ENCODE data around the gene ARHGAP35. TPM values are rescaled to one million over a fixed set of nuclear protein-coding genes. Genes with fewer than 3 reads are reported as not detected.
A peak's percentile ranks its signal among the peaks of the same experiment; 100 is the strongest.
"Not testable (repeated sequence)": the region's sequence is repeated elsewhere in the genome, so short reads cannot be mapped to it uniquely, and the experiment has no call there.

ARHGAP35 gene
- total and polyA plus RNA-seq, 2 donors, result 8.8 to 9.0 TPM

DNA sequence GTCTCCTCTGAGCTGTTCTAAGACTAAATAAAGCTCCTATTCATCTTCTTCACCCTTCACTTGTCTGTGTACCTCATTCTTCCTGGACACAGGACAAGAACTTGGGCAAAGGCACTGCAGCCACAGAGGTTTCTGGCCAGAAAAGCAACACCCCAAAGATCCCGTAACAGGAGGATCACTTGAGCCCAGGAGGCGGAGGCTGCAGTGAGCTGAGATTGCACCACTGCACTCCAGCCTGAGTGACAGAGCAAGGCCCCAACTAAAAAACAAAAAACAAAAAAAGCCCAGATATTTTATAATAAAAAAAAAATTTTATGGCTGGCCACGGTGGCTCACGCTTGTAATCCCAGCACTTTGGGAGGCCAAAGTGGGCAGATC lies 38.4 kb upstream of the ARHGAP35 start:
- Histone ChIP-seq H3K4me1 (ENCODE audit: control insufficient read depth in 2 of 2, insufficient read depth in 2 of 2, low read length in 2 of 2) (peaks cover 30 to 61% of the 10 kb centered on the region in 2 donors), H3K9me3 (ENCODE audit: control insufficient read depth in 2 of 2, insufficient read depth in 1 of 2, low read length in 1 of 2) (peaks cover 0 to 14% of the 10 kb centered on the region in 2 donors), H3K27ac (ENCODE audit: low read depth in 1 of 2, low read length in 1 of 2) (peak overlapping the region; percentile 98 to 100)
- not testable (repeated sequence) for DNase-seq (ENCODE audit: low read depth in 6 of 9, low spot score in 9 of 9); H3K27me3 ChIP-seq (ENCODE audit: control insufficient read depth in 2 of 2, insufficient read depth in 1 of 2, low read length in 1 of 2); H3K36me3 ChIP-seq (ENCODE audit: control insufficient read depth in 2 of 2, insufficient read depth in 2 of 2, low read length in 1 of 2); H3K4me3 ChIP-seq (ENCODE audit: low read length in 2 of 2)
- 94% methylated on average over 4 of the region's 4 CpGs for WGBS

- Histone ChIP-seq H3K27ac (ENCODE audit: low read depth in 1 of 2, low read length in 1 of 2) (peak overlapping the region in 1 of 2 donors; percentile 69), H3K27me3 (ENCODE audit: control insufficient read depth in 2 of 2, insufficient read depth in 1 of 2, low read length in 1 of 2) (no peaks in the 10 kb centered on the region), H3K9me3 (ENCODE audit: control insufficient read depth in 2 of 2, insufficient read depth in 1 of 2, low read length in 1 of 2) (peaks cover 0 to 15% of the 10 kb centered on the region in 2 donors), H3K36me3 (ENCODE audit: control insufficient read depth in 2 of 2, insufficient read depth in 2 of 2, low read length in 1 of 2) (no peaks in the 10 kb centered on the region), H3K4me3 (ENCODE audit: low read length in 2 of 2) (no peak overlapping the region), H3K4me1 (ENCODE audit: control insufficient read depth in 2 of 2, insufficient read depth in 2 of 2, low read length in 2 of 2) (peaks cover 30 to 62% of the 10 kb centered on the region in 2 donors)
- WGBS, result 94% methylated on average over 6 of the region's 6 CpGs
- DNase-seq (ENCODE audit: low read depth in 6 of 9, low spot score in 9 of 9), result no peak
Observed at GRCh38 chr19:46823049-46823448, 37.7 kb upstream of the ARHGAP35 start.

- H3K4me1 ChIP-seq (ENCODE audit: control insufficient read depth in 2 of 2, insufficient read depth in 2 of 2, low read length in 2 of 2), result peaks cover 27 to 67% of the 10 kb centered on the region in 2 donors
- no peaks in the 10 kb centered on the region for H3K27me3 ChIP-seq (ENCODE audit: control insufficient read depth in 2 of 2, insufficient read depth in 1 of 2, low read length in 1 of 2)
- H3K27ac ChIP-seq (ENCODE audit: low read depth in 1 of 2, low read length in 1 of 2), result peak overlapping the region; percentile 40 to 55
- no peak overlapping the region for H3K4me3 ChIP-seq (ENCODE audit: low read length in 2 of 2)
- 87% methylated on average over 21 of the region's 21 CpGs for WGBS
- no peaks in the 10 kb centered on the region for H3K36me3 ChIP-seq (ENCODE audit: control insufficient read depth in 2 of 2, insufficient read depth in 2 of 2, low read length in 1 of 2)
- peak in 1 of 9 donors; percentile 41 for DNase-seq (ENCODE audit: low read depth in 6 of 9, low spot score in 9 of 9)
- H3K9me3 ChIP-seq (ENCODE audit: control insufficient read depth in 2 of 2, insufficient read depth in 1 of 2, low read length in 1 of 2), result peaks cover 0 to 11% of the 10 kb centered on the region in 2 donors
Observed at GRCh38 chr19:46824890-46825730, 35.7 kb upstream of the ARHGAP35 start.

- Histone ChIP-seq H3K9me3 (ENCODE audit: control insufficient read depth in 2 of 2, insufficient read depth in 1 of 2, low read length in 1 of 2) (peaks cover 0 to 11% of the 10 kb centered on the region in 2 donors), H3K36me3 (ENCODE audit: control insufficient read depth in 2 of 2, insufficient read depth in 2 of 2, low read length in 1 of 2) (no peaks in the 10 kb centered on the region), H3K27ac (ENCODE audit: low read depth in 1 of 2, low read length in 1 of 2) (no peak overlapping the region), H3K4me1 (ENCODE audit: control insufficient read depth in 2 of 2, insufficient read depth in 2 of 2, low read length in 2 of 2) (peaks cover 21 to 61% of the 10 kb centered on the region in 2 donors), H3K4me3 (ENCODE audit: low read length in 2 of 2) (no peak overlapping the region), H3K27me3 (ENCODE audit: control insufficient read depth in 2 of 2, insufficient read depth in 1 of 2, low read length in 1 of 2) (no peaks in the 10 kb centered on the region)
- WGBS, result 94% methylated on average over 5 of the region's 5 CpGs
- no peak for DNase-seq (ENCODE audit: low read depth in 6 of 9, low spot score in 9 of 9)
Observed at GRCh38 chr19:46825731-46826055, 35.1 kb upstream of the ARHGAP35 start.

DNA sequence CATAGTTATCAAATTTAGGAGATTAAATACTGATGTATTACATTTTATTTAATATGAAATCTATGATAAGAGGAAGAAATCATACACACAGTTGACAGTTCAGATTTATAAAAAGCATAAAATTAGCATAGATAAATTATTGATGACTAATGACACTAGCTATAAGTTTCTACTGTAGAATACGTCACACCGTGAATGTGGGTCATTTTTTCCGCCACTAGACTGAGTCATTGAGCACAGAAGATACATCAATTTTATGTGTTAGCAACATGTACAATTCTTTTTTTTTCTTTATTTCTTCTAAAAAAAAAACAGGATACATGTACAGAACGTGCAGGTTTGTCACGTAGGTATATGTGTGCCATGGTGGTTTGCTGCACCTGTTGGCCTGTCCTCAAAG lies 32.3 kb upstream of the ARHGAP35 start:
- no peak overlapping the region for H3K4me3 ChIP-seq (ENCODE audit: low read length in 2 of 2)
- peaks cover 4 to 36% of the 10 kb centered on the region in 2 donors for H3K4me1 ChIP-seq (ENCODE audit: control insufficient read depth in 2 of 2, insufficient read depth in 2 of 2, low read length in 2 of 2)
- no peaks in the 10 kb centered on the region for H3K27me3 ChIP-seq (ENCODE audit: control insufficient read depth in 2 of 2, insufficient read depth in 1 of 2, low read length in 1 of 2)
- WGBS, result 68% methylated on average over 5 of the region's 5 CpGs
- H3K36me3 ChIP-seq (ENCODE audit: control insufficient read depth in 2 of 2, insufficient read depth in 2 of 2, low read length in 1 of 2), result no peaks in the 10 kb centered on the region
- peaks cover 0 to 7% of the 10 kb centered on the region in 2 donors for H3K9me3 ChIP-seq (ENCODE audit: control insufficient read depth in 2 of 2, insufficient read depth in 1 of 2, low read length in 1 of 2)
- peak overlapping the region in 1 of 2 donors; percentile 58 for H3K27ac ChIP-seq (ENCODE audit: low read depth in 1 of 2, low read length in 1 of 2)
- DNase-seq (ENCODE audit: low read depth in 6 of 9, low spot score in 9 of 9), result peak in 1 of 9 donors; percentile 40

DNA sequence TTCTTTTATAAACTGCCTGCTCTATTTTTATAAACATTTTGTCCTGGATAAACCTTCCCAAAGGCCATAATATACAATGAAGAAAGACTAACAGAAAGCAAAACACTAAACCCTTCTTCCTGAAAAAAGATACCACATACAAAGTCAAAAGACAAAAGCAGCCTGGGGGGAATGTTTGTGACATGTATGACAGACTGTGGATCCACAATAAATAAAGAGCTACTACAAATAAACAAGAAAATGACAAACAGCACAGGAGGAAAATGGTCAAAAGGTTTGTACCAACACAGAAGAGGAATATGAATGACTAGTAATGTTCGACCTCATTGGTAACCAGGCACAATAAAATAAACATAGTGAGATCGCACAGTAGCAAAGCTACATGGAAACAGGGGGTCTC lies 29.9 kb upstream of the ARHGAP35 start:
- no peak for DNase-seq (ENCODE audit: low read depth in 6 of 9, low spot score in 9 of 9)
- no peak overlapping the region for H3K27ac ChIP-seq (ENCODE audit: low read depth in 1 of 2, low read length in 1 of 2)
- no peak overlapping the region for H3K4me3 ChIP-seq (ENCODE audit: low read length in 2 of 2)
- H3K27me3 ChIP-seq (ENCODE audit: control insufficient read depth in 2 of 2, insufficient read depth in 1 of 2, low read length in 1 of 2), result no peaks in the 10 kb centered on the region
- WGBS, result 97% methylated on average over 2 of the region's 2 CpGs
- H3K9me3 ChIP-seq (ENCODE audit: control insufficient read depth in 2 of 2, insufficient read depth in 1 of 2, low read length in 1 of 2), result peaks cover 0 to 7% of the 10 kb centered on the region in 2 donors
- peaks cover 3% of the 10 kb centered on the region in 2 donors for H3K36me3 ChIP-seq (ENCODE audit: control insufficient read depth in 2 of 2, insufficient read depth in 2 of 2, low read length in 1 of 2)
- peaks cover 0 to 22% of the 10 kb centered on the region in 2 donors for H3K4me1 ChIP-seq (ENCODE audit: control insufficient read depth in 2 of 2, insufficient read depth in 2 of 2, low read length in 2 of 2)

GRCh38 chr19:46834121-46834520 lies 26.7 kb upstream of the ARHGAP35 start:
- H3K27ac ChIP-seq (ENCODE audit: low read depth in 1 of 2, low read length in 1 of 2), result no peak overlapping the region
- H3K27me3 ChIP-seq (ENCODE audit: control insufficient read depth in 2 of 2, insufficient read depth in 1 of 2, low read length in 1 of 2), result no peaks in the 10 kb centered on the region
- H3K36me3 ChIP-seq (ENCODE audit: control insufficient read depth in 2 of 2, insufficient read depth in 2 of 2, low read length in 1 of 2), result peaks cover 15 to 25% of the 10 kb centered on the region in 2 donors
- H3K4me1 ChIP-seq (ENCODE audit: control insufficient read depth in 2 of 2, insufficient read depth in 2 of 2, low read length in 2 of 2), result peaks cover 0 to 8% of the 10 kb centered on the region in 2 donors
- no peak for DNase-seq (ENCODE audit: low read depth in 6 of 9, low spot score in 9 of 9)
- H3K9me3 ChIP-seq (ENCODE audit: control insufficient read depth in 2 of 2, insufficient read depth in 1 of 2, low read length in 1 of 2), result no peaks in the 10 kb centered on the region
- WGBS, result 95% methylated on average over 5 of the region's 5 CpGs
- no peak overlapping the region for H3K4me3 ChIP-seq (ENCODE audit: low read length in 2 of 2)

DNA sequence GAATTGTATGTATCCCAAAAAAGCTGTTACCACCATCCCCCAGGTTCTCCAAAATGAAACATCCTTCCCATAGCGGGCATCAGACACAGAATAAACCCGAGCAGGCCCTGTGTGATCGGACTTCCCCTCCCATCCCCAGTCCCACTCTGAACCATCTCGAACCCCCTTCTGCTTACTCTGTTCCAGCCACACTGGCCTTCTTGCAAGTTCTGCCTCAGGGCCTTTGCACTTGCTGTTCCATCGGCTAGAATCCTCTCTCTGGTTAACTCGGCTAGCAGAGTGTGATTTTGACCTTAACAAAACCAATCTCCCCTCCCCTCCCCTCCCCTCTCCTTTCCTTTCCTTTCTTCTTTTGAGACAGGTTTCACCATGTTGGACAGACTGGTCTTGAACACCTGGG lies 25.8 kb upstream of the ARHGAP35 start:
- Histone ChIP-seq H3K36me3 (ENCODE audit: control insufficient read depth in 2 of 2, insufficient read depth in 2 of 2, low read length in 1 of 2) (peaks cover 24 to 29% of the 10 kb centered on the region in 2 donors), H3K27ac (ENCODE audit: low read depth in 1 of 2, low read length in 1 of 2) (no peak overlapping the region), H3K27me3 (ENCODE audit: control insufficient read depth in 2 of 2, insufficient read depth in 1 of 2, low read length in 1 of 2) (no peaks in the 10 kb centered on the region), H3K9me3 (ENCODE audit: control insufficient read depth in 2 of 2, insufficient read depth in 1 of 2, low read length in 1 of 2) (no peaks in the 10 kb centered on the region), H3K4me3 (ENCODE audit: low read length in 2 of 2) (no peak overlapping the region), H3K4me1 (ENCODE audit: control insufficient read depth in 2 of 2, insufficient read depth in 2 of 2, low read length in 2 of 2) (peaks cover 0 to under 1% of the 10 kb centered on the region in 2 donors)
- no peak for DNase-seq (ENCODE audit: low read depth in 6 of 9, low spot score in 9 of 9)
- WGBS, result 98% methylated on average over 6 of the region's 6 CpGs

DNA sequence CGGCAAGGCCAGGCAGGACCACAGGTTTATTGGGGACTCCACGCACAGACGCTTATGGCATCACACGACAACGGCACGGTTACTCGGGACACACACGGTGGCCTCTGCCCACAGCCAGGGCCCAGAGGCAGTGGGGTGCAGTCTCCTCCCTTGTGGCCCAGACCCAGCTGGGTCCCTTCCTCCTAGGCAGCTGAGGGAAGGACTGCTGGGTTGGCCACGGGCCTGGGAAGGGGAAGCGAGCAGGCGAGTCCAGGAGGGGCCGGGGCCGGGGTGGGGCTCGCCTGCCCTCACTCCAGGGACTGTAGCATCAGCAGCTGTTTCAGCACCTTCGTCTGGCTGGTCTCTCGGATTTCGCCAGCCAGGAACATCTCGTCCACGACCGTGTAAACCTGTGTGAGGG lies 22.6 kb upstream of the ARHGAP35 start:
- 92% methylated on average over 20 of the region's 20 CpGs for WGBS
- Histone ChIP-seq H3K9me3 (ENCODE audit: control insufficient read depth in 2 of 2, insufficient read depth in 1 of 2, low read length in 1 of 2) (no peaks in the 10 kb centered on the region), H3K27ac (ENCODE audit: low read depth in 1 of 2, low read length in 1 of 2) (no peak overlapping the region), H3K36me3 (ENCODE audit: control insufficient read depth in 2 of 2, insufficient read depth in 2 of 2, low read length in 1 of 2) (peaks cover 40 to 49% of the 10 kb centered on the region in 2 donors), H3K4me3 (ENCODE audit: low read length in 2 of 2) (no peak overlapping the region), H3K4me1 (ENCODE audit: control insufficient read depth in 2 of 2, insufficient read depth in 2 of 2, low read length in 2 of 2) (peaks cover 0 to 3% of the 10 kb centered on the region in 2 donors), H3K27me3 (ENCODE audit: control insufficient read depth in 2 of 2, insufficient read depth in 1 of 2, low read length in 1 of 2) (no peaks in the 10 kb centered on the region)
- DNase-seq (ENCODE audit: low read depth in 6 of 9, low spot score in 9 of 9), result no peak
